IgD-negative memory B cell (primary cell): Measurements from ENCODE around the gene COBLL1. TPM values are rescaled to one million over a fixed set of nuclear protein-coding genes. Genes with fewer than 3 reads are reported as not detected.
"Not testable (repeated sequence)": the region's sequence is repeated elsewhere in the genome, so short reads cannot be mapped to it uniquely, and the experiment has no call there.

Experiments
- H3K27ac Mint-ChIP-seq, 3 donors: one replicate each; pipeline ENCODE4 v1.8.0; 2020 to 2022; ENCODE audit warnings: mild to moderate bottlenecking in 3 of 3, mixed read lengths in 3 of 3, moderate library complexity in 1 of 3
- H3K27me3 Mint-ChIP-seq: one replicate; pipeline ENCODE4 v1.8.0; 2021; ENCODE audit warnings: mixed read lengths
- H3K36me3 Mint-ChIP-seq: one replicate; pipeline ENCODE4 v1.8.0; 2020; ENCODE audit warnings: mild to moderate bottlenecking, mixed read lengths
- H3K4me1 Mint-ChIP-seq, 3 donors: one replicate each; pipeline ENCODE4 v1.8.0; 2020 to 2022; ENCODE audit warnings: mixed read lengths in 3 of 3, mild to moderate bottlenecking in 1 of 3
- H3K4me3 Mint-ChIP-seq, 4 donors: one replicate each; pipeline ENCODE4 v1.8.0; 2020 to 2022; ENCODE audit warnings: mild to moderate bottlenecking in 4 of 4, mixed read lengths in 4 of 4, moderate library complexity in 3 of 4
- H3K9me3 Mint-ChIP-seq, 3 donors: one replicate each; pipeline ENCODE4 v1.8.0; 2020 to 2021; ENCODE audit warnings: mixed read lengths in 3 of 3, mild to moderate bottlenecking in 1 of 3
- polyA plus RNA-seq: library from polyadenylated mRNA; unstranded; fragments of 300-500 nt; fragmentation: Illumina TruSeq; gene quantifications from one replicate; pipeline ENCODE4 v1.2.3, GENCODE V29; 2021

COBLL1 gene
- polyA plus RNA-seq, 1 donor from 2014 or later, result 114 TPM

GRCh38 chr2:164868563-164869419, 27.2 kb upstream of the COBLL1 start:
- Mint-ChIP-seq H3K9me3 (no peaks in the 10 kb centered on the region), H3K27ac (no peak overlapping the region), H3K27me3 (no peaks in the 10 kb centered on the region), H3K4me3 (no peak overlapping the region), H3K36me3 (no peaks in the 10 kb centered on the region), H3K4me1 (peaks cover 16 to 28% (median 25%) of the 10 kb centered on the region in 3 donors)

- Mint-ChIP-seq H3K4me3 (peak overlapping the region in 1 of 4 donors; percentile 15), H3K36me3 (no peaks in the 10 kb centered on the region)
Measured at GRCh38 chr2:164867779-164868397, 26.3 kb upstream of the COBLL1 start.

GRCh38 chr2:164866381-164866780, 24.8 kb upstream of the COBLL1 start:
- Mint-ChIP-seq H3K4me3 (peak overlapping the region; percentile 5 to 55 (median 47)), H3K4me1 (peaks cover 18 to 28% (median 27%) of the 10 kb centered on the region in 3 donors), H3K27ac (peak overlapping the region; percentile 56 to 94 (median 88))
- H3K36me3 Mint-ChIP-seq, H3K9me3 Mint-ChIP-seq, H3K27me3 Mint-ChIP-seq: not testable (repeated sequence)

More at GRCh38 chr2:164867779-164868397, 26.3 kb upstream of the COBLL1 start:
- peak overlapping the region in 2 of 3 donors; percentile 39 to 49 for H3K27ac Mint-ChIP-seq
- H3K9me3 Mint-ChIP-seq, result no peaks in the 10 kb centered on the region
- no peaks in the 10 kb centered on the region for H3K27me3 Mint-ChIP-seq
- peaks cover 16 to 28% (median 27%) of the 10 kb centered on the region in 3 donors for H3K4me1 Mint-ChIP-seq

GRCh38 chr2:164860694-164861042, 19.0 kb upstream of the COBLL1 start:
- Mint-ChIP-seq H3K4me1 (peaks cover 2 to 4% (median 2%) of the 10 kb centered on the region in 3 donors), H3K27ac (no peak overlapping the region), H3K36me3 (no peaks in the 10 kb centered on the region), H3K9me3 (no peaks in the 10 kb centered on the region), H3K27me3 (no peaks in the 10 kb centered on the region), H3K4me3 (no peak overlapping the region)

- not testable (repeated sequence) for H3K4me1 Mint-ChIP-seq, H3K4me3 Mint-ChIP-seq, H3K36me3 Mint-ChIP-seq, H3K27me3 Mint-ChIP-seq, H3K9me3 Mint-ChIP-seq, H3K27ac Mint-ChIP-seq
Measured at GRCh38 chr2:164859906-164860693, 18.5 kb upstream of the COBLL1 start.

GRCh38 chr2:164859251-164859818, 17.7 kb upstream of the COBLL1 start:
- H3K27me3 Mint-ChIP-seq, result no peaks in the 10 kb centered on the region
- H3K36me3 Mint-ChIP-seq, result no peaks in the 10 kb centered on the region
- no peak overlapping the region for H3K27ac Mint-ChIP-seq
- H3K4me1 Mint-ChIP-seq, result peaks cover 0 to 4% (median 2%) of the 10 kb centered on the region in 3 donors
- H3K4me3 Mint-ChIP-seq, result no peak overlapping the region
- no peaks in the 10 kb centered on the region for H3K9me3 Mint-ChIP-seq

GRCh38 chr2:164852086-164852485, 10.5 kb upstream of the COBLL1 start:
- Mint-ChIP-seq H3K4me1 (peaks cover 3 to 8% (median 7%) of the 10 kb centered on the region in 3 donors), H3K4me3 (no peak overlapping the region), H3K36me3 (no peaks in the 10 kb centered on the region), H3K27ac (no peak overlapping the region), H3K27me3 (no peaks in the 10 kb centered on the region), H3K9me3 (no peaks in the 10 kb centered on the region)

- Mint-ChIP-seq H3K4me3 (peak overlapping the region in 3 of 4 donors; percentile 21 to 39 (median 37)), H3K27ac (no peak overlapping the region), H3K36me3 (no peaks in the 10 kb centered on the region), H3K4me1 (peaks cover 3 to 8% (median 7%) of the 10 kb centered on the region in 3 donors), H3K27me3 (no peaks in the 10 kb centered on the region), H3K9me3 (no peaks in the 10 kb centered on the region)
Measured at GRCh38 chr2:164850235-164850634, 8.6 kb upstream of the COBLL1 start.

GRCh38 chr2:164849506-164849905, 7.9 kb upstream of the COBLL1 start:
- Mint-ChIP-seq H3K9me3 (no peaks in the 10 kb centered on the region), H3K27ac (no peak overlapping the region)

GRCh38 chr2:164847981-164848741, 6.5 kb upstream of the COBLL1 start:
- Mint-ChIP-seq H3K4me3 (peak overlapping the region in 1 of 4 donors; percentile 20), H3K27ac (no peak overlapping the region), H3K9me3 (no peaks in the 10 kb centered on the region), H3K4me1 (peaks cover 3 to 13% (median 8%) of the 10 kb centered on the region in 3 donors), H3K36me3 (no peaks in the 10 kb centered on the region), H3K27me3 (no peaks in the 10 kb centered on the region)

More at GRCh38 chr2:164849506-164849905, 7.9 kb upstream of the COBLL1 start:
- peaks cover 3 to 8% (median 7%) of the 10 kb centered on the region in 3 donors for H3K4me1 Mint-ChIP-seq
- H3K36me3 Mint-ChIP-seq, result no peaks in the 10 kb centered on the region
- no peak overlapping the region for H3K4me3 Mint-ChIP-seq
- no peaks in the 10 kb centered on the region for H3K27me3 Mint-ChIP-seq

- H3K4me3 Mint-ChIP-seq, result no peak overlapping the region
- no peaks in the 10 kb centered on the region for H3K9me3 Mint-ChIP-seq
- no peaks in the 10 kb centered on the region for H3K36me3 Mint-ChIP-seq
- H3K4me1 Mint-ChIP-seq, result peaks cover 3 to 13% (median 8%) of the 10 kb centered on the region in 3 donors
- H3K27ac Mint-ChIP-seq, result no peak overlapping the region
- H3K27me3 Mint-ChIP-seq, result no peaks in the 10 kb centered on the region
Measured at GRCh38 chr2:164847291-164847690, 5.7 kb upstream of the COBLL1 start.

GRCh38 chr2:164846276-164846675, 4.7 kb upstream of the COBLL1 start:
- H3K4me3 Mint-ChIP-seq, result no peak overlapping the region
- peaks cover 3 to 16% (median 8%) of the 10 kb centered on the region in 3 donors for H3K4me1 Mint-ChIP-seq
- H3K27me3 Mint-ChIP-seq, result no peaks in the 10 kb centered on the region
- H3K36me3 Mint-ChIP-seq, result no peaks in the 10 kb centered on the region
- H3K9me3 Mint-ChIP-seq, result no peaks in the 10 kb centered on the region
- no peak overlapping the region for H3K27ac Mint-ChIP-seq

GRCh38 chr2:164843346-164843911, 1.8 kb upstream of the COBLL1 start:
- Mint-ChIP-seq H3K4me1 (peaks cover 8 to 19% (median 13%) of the 10 kb centered on the region in 3 donors), H3K36me3 (no peaks in the 10 kb centered on the region), H3K27ac (peak overlapping the region in 1 of 3 donors; percentile 16), H3K4me3 (peak overlapping the region in 2 of 4 donors; percentile 3 to 41), H3K27me3 (no peaks in the 10 kb centered on the region), H3K9me3 (no peaks in the 10 kb centered on the region)

- peaks cover 8 to 19% (median 13%) of the 10 kb centered on the region in 3 donors for H3K4me1 Mint-ChIP-seq
Measured at GRCh38 chr2:164842624-164842966, 972 bp upstream of the COBLL1 start.

More at GRCh38 chr2:164842624-164842966, 972 bp upstream of the COBLL1 start:
- Mint-ChIP-seq H3K36me3 (no peaks in the 10 kb centered on the region), H3K9me3 (no peaks in the 10 kb centered on the region), H3K27me3 (no peaks in the 10 kb centered on the region), H3K27ac (peak overlapping the region in 2 of 3 donors; percentile 16 to 78), H3K4me3 (peak overlapping the region in 3 of 4 donors; percentile 88 to 93 (median 92))
